Posterior cingulate gyrus (tissue), 11 donors: ENCODE measurements around the gene TMTC2.
A peak's percentile ranks its signal among the peaks of the same experiment; 100 is the strongest.
"Not testable (repeated sequence)": the region's sequence is repeated elsewhere in the genome, so short reads cannot be mapped to it uniquely, and the experiment has no call there.

Source experiments
- DNase-seq, 10 donors: peaks; one replicate each; pipeline versions ENCODE4 v3.0.0 to v3.0.0-alpha.2; 2020 to 2021; ENCODE audit warnings: mixed read lengths in 3 of 10
- intact Hi-C: fragments of 100-400 bp; cut with DNase I; formaldehyde crosslinking; loops from one replicate; pipeline ENCODE4 v1.15.1; 2023

Gene TMTC2

DNA sequence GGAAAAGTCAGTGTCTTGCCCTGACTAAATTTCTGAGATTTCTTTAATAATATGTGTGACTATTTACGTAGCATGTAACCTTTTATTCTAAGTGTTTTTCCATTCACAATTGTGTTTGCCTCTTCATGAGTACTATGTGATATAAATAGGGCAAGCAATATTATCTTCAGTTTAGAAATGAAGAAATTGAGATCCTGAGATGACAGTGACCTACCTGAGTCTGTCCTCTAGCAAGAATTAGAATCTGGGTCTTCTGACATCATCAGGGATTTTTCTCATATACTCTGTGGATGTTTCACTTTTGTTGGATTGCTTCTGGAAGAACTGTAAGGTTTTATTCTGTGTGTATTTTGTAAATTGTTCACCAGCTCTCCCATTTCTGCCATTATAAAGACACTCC lies 35.0 kb downstream of the TMTC2 start:
- DNase-seq, result no peak
- intact Hi-C loops, result no loop called here

DNA sequence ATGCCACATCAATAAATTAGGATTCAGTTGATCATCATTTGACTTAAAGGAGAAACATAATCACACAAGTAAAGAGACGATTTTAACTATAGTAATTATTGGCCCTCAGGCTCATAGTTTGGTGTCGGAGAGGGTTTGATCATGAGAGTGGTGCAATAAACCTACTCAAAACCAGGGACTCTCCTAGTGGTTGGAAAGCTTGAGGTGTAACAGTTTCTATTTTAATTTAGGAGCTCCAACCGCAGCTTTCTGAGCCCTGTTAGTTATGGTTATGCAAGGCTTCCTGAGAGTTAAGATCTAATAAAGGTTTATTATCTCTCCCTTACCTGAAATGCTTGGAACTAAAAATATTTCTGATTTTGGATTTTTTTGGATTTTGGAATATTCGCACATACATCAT lies 36.4 kb downstream of the TMTC2 start:
- no peak for DNase-seq
- intact Hi-C loops, result no loop called here

DNA sequence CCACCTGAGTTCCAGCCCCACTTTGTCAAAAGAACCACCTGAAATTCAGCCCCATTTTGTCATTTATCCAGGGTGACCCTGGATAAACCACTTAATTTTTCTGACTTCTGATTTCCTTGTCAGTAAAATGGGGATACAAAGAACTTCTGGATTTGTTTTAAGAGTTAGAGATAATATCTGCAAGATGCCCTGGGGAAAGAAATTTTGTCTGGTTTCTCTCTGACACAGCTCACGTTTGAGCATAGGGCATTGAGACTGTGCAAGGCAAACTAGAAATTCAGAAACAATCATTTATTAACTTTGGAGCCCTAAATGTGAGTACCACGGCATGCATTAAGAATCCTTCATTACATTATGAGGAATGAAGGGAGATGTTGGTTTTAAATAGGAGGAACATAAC lies 37.2 kb downstream of the TMTC2 start:
- DNase-seq, result no peak

GRCh38 chr12:82725741-82726140 lies 39.0 kb downstream of the TMTC2 start:
- intact Hi-C loops, result no loop called here
- no peak for DNase-seq

More for the DNA sequence above, 37.2 kb downstream of the TMTC2 start:
- intact Hi-C loops, result no loop called here

- intact Hi-C loops, result no loop called here
- DNase-seq, result no peak
Observed at GRCh38 chr12:82727886-82728285, 41.2 kb downstream of the TMTC2 start.

GRCh38 chr12:82728710-82729109 lies 42.0 kb downstream of the TMTC2 start:
- DNase-seq, result peak in 2 of 10 donors; percentile 60 to 82
- intact Hi-C loops, result no loop called here

DNA sequence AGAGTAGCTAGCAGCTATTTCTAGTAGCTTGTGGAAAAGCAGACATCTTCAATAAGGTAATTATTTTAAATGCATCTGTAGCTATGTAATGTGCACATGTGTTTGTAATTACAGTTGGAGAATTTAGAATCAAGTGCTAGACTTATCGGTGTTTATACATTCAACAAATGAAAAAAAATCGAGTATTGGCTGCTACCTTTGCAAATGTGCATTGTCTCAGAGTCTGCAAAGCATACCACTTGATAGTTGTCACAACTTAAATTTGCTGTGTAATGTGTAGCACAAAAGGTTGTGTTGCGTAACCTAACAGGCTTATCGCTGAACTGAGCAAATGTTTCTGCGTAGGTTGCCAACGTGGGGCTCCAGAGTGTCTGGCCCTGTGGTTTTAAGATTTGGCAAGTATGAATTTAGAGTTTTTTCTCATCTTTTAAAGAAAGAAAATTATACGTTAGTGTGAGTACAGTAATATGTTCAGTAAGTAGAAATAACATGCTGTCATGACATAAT lies 44.3 kb downstream of the TMTC2 start:
- intact Hi-C loops, result no loop called here
- no peak for DNase-seq

DNA sequence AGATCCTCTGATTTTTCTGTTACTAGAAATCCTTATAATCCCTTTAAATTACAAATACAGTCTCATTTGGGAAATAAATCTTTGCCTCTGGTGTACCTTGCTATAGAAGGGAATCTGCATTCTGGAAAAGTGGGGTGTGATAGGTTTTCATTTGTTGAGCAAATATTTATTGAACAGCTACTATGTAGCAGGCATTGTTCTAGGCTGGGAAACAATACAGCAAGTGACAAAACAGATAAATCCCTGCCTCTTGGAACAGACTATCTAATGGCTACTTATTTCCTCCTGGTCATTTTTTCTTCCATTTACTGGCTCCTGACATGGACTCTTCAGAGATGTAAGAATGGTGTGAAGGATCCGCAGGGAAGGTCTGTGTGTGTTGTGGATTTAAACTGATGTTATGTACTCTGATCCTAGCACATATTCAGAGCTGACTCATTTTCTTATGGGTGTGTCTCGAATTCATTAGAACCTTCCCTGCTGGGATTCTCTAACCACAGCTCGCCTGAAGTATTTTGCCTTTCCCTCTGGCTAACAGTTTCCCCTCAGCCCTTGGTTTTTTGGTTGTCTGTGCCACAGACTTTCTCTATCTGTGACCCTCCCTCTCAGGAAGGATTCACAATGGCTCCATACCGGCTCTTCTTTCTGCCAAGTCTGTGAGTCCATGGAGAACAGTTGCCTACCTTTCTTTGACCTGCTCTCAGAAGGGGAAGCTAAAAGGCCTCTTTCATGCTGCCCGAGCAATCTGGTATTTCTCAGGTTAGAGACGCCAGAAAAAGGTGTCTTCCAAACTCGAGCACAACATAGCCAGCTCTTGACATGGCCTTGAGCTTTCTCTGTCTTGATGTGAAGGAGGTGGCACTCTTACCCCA lies 53.7 kb downstream of the TMTC2 start:
- intact Hi-C loops, result no loop called here
- DNase-seq, result no peak

GRCh38 chr12:82745063-82745674 lies 58.5 kb downstream of the TMTC2 start:
- DNase-seq, result no peak
- intact Hi-C loops, result no loop called here

DNA sequence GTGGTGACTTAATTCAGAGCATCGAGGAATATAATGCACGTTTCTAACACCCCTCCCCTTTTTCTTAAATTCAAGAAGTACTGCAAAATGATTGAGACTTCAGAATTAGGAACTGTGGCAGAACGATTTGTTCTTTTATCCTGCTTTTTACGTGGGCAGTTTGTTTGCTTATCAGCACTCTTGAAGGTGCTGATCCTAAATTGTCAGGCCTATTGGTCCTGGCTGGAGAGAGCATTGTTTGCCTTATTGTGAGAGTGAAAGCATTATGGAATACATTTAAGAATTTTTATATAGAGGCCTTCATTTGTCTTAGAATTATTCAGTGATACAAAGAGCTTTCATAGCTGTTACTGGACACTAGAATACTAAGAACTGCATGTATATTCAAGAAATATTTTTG lies 59.1 kb downstream of the TMTC2 start:
- intact Hi-C loops, result no loop called here
- DNase-seq, result no peak

DNA sequence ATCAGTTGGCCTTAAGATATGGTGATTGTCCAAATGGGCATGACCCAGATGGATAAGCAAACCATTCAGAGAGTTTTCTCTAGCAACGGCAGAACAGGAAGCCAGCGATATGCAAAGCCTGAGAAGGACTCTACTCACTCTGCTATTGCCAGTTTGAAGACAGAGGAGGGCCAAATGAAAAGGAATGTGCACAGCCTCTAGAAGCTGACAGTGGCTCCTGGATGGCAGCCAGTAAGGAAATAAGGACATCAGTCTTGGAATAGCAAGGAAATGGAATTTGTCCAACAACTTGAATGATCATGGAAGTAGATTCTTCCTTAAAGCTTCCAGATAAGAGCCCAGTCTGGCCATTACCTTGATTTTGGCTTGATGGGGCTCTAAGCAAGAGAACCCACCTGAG lies 60.0 kb downstream of the TMTC2 start:
- intact Hi-C loops, result no loop called here
- DNase-seq, result no peak

- intact Hi-C loops, result no loop called here
- no peak for DNase-seq
Observed at GRCh38 chr12:82749015-82749414, 62.3 kb downstream of the TMTC2 start.

DNA sequence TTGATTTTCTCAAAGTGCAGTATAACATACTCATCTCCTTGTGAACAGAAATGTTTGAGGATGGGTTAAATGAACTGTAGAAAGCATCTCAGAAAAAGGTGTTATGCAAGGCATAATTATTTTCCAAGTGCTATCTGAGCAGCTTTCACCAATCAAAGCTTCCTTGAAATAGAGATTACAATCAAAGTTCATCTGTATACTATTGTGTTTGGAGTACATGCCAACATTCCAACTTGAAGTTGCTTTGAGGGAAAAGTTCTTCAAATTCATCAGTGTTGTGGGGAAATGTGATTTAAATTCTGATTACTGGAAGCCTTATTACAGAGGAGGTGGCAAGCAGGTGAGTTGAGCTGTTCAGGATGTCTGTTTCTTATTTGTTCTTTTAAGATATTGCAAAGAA lies 68.2 kb downstream of the TMTC2 start:
- intact Hi-C loops, result no loop called here

DNA sequence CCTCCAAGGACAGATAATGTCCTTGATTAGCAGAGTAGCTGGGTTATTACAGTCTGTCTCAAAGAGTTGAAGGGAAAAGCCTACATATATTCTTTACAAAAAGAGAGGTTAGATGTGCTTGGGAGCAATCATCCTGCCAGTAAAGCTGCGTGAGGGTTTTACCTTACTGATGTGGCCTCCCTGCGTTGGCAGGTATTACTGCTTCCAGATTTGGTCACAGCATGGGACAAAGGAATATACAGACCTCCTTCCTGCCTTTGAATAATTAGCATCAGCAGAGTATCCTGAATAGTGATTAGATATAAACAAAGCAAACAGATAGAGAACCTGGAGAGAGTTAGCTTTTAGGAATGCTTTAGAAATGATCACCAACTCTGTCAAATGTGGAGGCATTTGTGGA lies 69.6 kb downstream of the TMTC2 start:
- no peak for DNase-seq
- intact Hi-C loops, result no loop called here

More for the DNA sequence above, 68.2 kb downstream of the TMTC2 start:
- DNase-seq, result no peak

GRCh38 chr12:82757059-82757458 lies 70.4 kb downstream of the TMTC2 start:
- intact Hi-C loops, result no loop called here
- no peak for DNase-seq

DNA sequence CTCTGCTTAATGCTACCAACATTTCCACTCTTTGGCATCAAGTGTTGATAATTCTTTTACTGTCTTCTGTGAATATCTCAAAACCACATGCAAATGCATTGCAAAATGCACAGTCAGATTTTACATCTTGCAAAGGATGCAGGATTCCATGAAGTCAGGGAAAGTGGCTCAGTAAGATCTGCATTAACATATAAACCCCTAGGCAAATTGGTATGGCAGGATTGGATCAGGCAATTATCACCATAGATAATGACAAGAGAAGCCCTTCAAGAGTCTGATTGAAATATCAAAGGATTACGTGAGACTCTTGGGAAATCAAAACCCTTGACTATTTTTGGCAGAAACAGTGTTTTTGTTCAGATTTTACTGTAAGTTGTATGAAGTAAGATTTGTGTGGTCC lies 71.0 kb downstream of the TMTC2 start:
- no peak for DNase-seq
- intact Hi-C loops, result no loop called here

- intact Hi-C loops, result no loop called here
- DNase-seq, result no peak
Observed at GRCh38 chr12:82758749-82759330, 72.1 kb downstream of the TMTC2 start.

DNA sequence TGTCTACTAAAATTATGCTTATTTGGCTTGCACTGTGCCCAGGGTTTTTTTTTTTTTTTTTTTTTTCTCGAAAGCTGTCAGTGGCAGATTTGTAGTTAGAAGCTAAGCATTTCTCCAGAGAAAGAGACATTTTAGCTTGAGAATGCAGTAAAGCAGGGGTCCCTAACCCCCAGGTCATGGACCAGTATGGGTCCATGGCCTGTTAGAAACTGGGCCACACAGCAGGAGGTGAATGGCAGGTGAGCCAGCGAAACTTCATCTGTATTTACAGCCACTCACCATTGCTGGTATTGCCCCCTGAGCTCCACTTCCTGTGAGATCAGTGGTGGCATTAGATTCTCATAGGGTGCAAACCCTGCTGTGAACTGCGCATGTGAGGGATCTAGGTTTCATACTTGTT lies 73.7 kb downstream of the TMTC2 start:
- no peak for DNase-seq
- intact Hi-C loops, result no loop called here

- intact Hi-C loops, DNase-seq: not testable (repeated sequence)
Observed at GRCh38 chr12:82765206-82765605, 78.5 kb downstream of the TMTC2 start.

GRCh38 chr12:82765971-82766705 lies 79.4 kb downstream of the TMTC2 start:
- intact Hi-C loops, result no loop called here
- DNase-seq, result no peak

GRCh38 chr12:82774666-82775065 lies 88.0 kb downstream of the TMTC2 start:
- intact Hi-C loops, result no loop called here

More at GRCh38 chr12:82774666-82775065, 88.0 kb downstream of the TMTC2 start:
- DNase-seq, result peak in 1 of 10 donors; percentile 48
